GM12801 (cell line): ENCODE results near the gene SYNM.

ENCODE experiments used
- TF ChIP-seq, protein P1 (sequence below): IDR thresholded peaks from one replicate; pipeline ENCODE4 v1.5.1; 2011; ENCODE audit warnings: control low read depth; ENCODE audit not compliant: insufficient read length; ENCODE audit errors: extremely low read depth

Gene SYNM, protein sequence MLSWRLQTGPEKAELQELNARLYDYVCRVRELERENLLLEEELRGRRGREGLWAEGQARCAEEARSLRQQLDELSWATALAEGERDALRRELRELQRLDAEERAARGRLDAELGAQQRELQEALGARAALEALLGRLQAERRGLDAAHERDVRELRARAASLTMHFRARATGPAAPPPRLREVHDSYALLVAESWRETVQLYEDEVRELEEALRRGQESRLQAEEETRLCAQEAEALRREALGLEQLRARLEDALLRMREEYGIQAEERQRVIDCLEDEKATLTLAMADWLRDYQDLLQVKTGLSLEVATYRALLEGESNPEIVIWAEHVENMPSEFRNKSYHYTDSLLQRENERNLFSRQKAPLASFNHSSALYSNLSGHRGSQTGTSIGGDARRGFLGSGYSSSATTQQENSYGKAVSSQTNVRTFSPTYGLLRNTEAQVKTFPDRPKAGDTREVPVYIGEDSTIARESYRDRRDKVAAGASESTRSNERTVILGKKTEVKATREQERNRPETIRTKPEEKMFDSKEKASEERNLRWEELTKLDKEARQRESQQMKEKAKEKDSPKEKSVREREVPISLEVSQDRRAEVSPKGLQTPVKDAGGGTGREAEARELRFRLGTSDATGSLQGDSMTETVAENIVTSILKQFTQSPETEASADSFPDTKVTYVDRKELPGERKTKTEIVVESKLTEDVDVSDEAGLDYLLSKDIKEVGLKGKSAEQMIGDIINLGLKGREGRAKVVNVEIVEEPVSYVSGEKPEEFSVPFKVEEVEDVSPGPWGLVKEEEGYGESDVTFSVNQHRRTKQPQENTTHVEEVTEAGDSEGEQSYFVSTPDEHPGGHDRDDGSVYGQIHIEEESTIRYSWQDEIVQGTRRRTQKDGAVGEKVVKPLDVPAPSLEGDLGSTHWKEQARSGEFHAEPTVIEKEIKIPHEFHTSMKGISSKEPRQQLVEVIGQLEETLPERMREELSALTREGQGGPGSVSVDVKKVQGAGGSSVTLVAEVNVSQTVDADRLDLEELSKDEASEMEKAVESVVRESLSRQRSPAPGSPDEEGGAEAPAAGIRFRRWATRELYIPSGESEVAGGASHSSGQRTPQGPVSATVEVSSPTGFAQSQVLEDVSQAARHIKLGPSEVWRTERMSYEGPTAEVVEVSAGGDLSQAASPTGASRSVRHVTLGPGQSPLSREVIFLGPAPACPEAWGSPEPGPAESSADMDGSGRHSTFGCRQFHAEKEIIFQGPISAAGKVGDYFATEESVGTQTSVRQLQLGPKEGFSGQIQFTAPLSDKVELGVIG (N-terminal part only)

DNA sequence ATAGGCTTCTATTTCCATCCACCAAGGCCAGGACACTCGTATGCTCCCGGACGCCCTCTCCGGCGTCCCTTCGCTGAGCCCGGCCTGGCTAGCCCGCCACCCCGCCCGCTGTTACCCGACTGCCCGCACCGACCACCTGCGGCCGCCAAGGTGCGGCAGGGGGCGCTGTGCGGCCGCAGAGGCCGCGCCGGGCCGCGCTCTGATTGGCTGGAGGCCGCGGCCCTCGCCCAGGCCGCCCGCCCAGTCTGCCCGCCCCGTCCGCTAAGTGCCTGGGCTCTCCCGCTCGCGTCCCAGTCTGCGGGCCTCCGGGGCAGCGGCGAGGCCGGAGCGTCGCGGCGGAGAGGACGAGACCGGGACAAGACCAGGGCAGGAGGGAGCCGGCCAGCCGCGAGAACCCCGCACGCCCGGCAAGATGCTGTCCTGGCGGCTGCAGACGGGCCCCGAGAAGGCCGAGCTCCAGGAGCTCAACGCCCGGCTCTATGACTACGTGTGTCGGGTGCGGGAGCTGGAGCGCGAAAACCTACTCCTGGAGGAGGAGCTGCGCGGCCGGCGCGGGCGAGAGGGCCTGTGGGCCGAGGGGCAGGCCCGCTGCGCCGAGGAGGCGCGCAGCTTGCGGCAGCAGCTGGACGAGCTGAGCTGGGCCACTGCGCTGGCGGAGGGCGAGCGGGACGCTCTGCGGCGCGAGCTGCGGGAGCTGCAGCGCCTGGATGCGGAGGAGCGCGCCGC is at the start of gene SYNM:
TSS of gene SYNM (plus strand) at position 293 of the 726 bp plus-strand sequence. CDS start at position 413, 120 bp downstream.
- TF ChIP-seq, protein P1, sequence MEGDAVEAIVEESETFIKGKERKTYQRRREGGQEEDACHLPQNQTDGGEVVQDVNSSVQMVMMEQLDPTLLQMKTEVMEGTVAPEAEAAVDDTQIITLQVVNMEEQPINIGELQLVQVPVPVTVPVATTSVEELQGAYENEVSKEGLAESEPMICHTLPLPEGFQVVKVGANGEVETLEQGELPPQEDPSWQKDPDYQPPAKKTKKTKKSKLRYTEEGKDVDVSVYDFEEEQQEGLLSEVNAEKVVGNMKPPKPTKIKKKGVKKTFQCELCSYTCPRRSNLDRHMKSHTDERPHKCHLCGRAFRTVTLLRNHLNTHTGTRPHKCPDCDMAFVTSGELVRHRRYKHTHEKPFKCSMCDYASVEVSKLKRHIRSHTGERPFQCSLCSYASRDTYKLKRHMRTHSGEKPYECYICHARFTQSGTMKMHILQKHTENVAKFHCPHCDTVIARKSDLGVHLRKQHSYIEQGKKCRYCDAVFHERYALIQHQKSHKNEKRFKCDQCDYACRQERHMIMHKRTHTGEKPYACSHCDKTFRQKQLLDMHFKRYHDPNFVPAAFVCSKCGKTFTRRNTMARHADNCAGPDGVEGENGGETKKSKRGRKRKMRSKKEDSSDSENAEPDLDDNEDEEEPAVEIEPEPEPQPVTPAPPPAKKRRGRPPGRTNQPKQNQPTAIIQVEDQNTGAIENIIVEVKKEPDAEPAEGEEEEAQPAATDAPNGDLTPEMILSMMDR, result no peak

DNA sequence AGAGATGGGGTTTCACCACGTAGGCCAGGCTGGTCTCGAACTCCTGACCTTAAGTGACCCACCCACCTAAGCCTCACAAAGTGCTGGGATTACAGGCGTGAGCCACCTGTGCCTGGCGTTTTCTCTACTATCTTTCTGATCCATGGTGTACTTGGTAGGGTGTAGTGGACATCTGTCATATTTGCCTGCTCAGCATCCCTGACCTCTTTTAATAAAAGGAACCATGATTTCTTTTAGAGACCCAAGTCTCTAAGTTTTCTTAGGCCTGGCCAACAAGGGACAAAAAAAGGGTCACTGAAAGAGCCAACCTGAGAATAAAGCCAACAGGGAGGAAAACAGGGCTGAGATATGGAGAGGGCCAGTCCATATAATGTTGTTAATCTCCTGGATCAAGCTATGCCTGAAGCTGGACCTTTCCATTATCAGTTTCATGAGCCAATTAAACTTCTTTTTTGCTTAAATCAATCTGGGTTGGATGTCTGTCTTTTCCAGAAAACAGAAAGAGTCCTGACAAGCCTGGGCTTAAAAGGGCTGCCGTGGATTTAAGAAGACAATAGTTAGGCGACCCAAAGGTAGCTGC is 49.2 kb upstream of the SYNM start:
- TF ChIP-seq, protein P1, result no peak

DNA sequence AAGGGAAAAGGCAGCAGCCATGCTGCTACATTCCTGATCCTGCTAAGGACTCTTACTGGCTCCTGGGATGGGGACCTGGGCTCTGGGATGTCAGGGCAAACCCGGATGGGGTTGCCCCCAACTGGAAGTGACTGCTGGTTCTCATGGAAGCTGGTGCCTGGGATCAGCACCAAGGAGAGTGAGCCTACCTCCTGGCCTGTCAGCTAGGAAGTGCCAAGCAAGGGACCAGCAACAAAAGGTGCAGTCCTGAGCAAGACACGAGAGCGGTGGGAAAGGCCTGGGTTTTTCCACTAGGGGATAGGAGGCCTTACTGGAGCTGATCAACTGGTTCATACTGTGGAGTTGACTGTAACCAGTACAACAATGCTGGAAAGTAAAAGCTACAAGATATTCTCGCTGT is 47.9 kb upstream of the SYNM start:
- TF ChIP-seq, protein P1, result no peak

DNA sequence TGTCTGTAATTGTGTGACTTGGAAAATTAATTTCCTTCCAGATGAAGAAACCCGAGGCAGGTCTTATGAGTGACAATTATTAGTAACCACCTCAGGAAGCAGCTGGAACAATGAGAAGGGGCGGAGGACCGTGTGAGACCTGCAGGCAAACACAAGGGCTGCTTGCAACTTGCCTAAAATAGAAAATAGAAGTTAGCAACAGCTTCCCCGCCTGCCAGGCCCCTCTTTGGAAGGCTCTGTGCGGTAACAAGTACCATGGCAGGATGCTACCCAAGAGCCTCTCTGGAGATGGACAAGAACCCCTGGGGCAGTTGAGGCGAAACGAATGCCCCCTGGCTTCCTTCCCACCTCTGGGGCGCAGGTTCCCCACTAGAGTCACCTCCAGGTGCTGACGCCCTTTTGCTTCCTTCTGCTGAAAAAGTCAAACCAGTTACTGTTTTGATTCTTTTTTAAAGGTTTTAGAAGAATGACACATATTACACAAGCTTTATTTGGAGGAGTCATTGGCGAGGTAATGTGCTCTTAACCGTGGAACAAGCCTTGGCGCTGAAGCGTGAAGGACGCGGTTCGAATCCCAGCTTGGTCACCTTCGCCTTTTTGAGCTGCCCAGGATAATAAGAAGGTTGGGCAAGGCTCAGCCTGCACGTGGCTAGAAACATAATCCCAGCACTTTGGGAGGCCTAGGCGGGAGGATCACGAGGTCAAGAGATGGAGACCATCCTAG is 47.0 kb upstream of the SYNM start:
- TF ChIP-seq, protein P1, result no peak

DNA sequence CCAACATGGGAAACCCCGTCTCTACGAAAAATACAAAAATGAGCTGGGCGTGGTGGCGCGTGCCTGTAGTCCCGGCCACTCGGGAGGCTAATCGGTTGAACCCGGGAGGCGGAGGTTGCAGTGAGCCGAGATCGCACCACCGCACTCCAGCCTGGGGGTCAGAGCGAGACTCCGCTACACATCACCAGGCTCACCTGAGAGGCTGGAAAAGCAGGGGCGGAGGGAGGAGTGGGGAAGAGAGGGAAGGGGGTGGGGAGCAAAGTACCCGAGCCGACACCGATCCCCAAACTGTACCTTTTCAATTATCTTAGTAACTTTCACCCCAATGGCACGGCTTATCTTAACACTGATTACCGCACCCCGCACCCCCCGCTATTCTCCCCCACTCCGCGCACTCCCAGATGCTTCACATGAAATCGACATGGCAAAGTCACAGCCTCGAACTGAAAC is 46.4 kb upstream of the SYNM start:
- TF ChIP-seq, protein P1, result no peak

DNA sequence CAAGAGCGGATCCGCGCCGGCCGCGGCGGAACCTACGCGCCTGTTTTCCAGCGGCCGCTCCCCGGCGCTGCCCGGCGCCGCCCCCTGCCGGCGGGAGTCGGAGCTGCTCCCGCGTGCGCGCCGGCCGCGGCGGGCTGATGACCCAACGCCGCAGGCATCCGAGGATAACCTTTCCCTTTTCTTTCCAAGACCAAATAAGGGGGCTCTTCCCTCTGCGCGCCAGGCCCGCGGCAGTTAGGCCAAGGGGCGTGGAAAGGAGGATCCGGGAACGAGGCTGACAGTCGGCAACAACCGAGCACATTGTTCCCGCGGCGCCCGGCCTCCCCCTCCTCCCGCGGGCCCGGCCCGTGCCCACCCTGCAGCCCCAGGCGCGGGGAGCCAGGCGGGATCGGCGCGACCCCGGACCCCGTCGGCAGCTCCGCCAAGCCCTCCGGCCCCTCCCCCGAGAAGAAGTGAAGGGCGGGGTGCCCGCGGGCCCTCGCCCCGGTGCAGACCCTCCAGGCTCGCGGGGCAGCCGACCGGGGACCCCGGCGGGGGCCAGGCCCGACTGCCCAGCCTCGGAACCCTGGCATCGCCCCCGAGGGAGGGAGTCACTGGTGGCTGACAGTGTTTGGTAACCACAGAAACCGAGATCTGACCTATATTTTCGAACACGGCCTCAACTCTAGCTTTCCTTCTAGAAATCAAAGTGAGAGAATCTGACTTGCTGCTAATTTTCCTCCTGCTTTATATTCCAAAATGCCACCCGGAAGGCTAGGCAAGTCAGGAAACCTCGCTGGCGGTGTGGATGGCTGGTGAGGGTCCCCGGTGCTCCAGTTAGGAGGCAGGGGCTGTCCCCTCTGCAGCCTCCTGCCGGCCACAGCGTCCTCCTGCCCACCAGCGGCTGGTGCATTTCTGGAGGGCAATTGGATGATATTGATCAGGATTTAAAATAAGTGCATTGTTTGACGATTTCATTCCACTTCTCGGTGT is 45.6 kb upstream of the SYNM start:
- TF ChIP-seq, protein P1, result no peak
